Endothelial cell of umbilical vein (primary cell): ENCODE data around the gene M1AP.

ENCODE experiments used
- CTCF ChIP-seq, 2 donors: IDR thresholded peaks; 1 replicate in 1 of 2; 2 replicates in 1 of 2; pipeline ENCODE4 v1.5.1; 2011; ENCODE audit warnings: low read length in 2 of 2, mild to moderate bottlenecking in 2 of 2, moderate library complexity in 2 of 2, control low read depth in 1 of 2, inconsistent platforms in 1 of 2, low read depth in 1 of 2; ENCODE audit not compliant: insufficient read depth in 1 of 2; ENCODE audit errors: extremely low read depth in 1 of 2
- POLR2A ChIP-seq: IDR thresholded peaks from 2 replicates; pipeline ENCODE4 v1.6.1; 2012; ENCODE audit warnings: low read depth, mild to moderate bottlenecking, control low read depth, low read length
- POLR2AphosphoS5 ChIP-seq: IDR thresholded peaks from 2 replicates; pipeline ENCODE4 v1.6.1; 2012; ENCODE audit warnings: low read depth, mild to moderate bottlenecking, control low read depth, low read length, moderate library complexity; ENCODE audit not compliant: insufficient read depth
- TF ChIP-seq, protein P1 (sequence below): IDR thresholded peaks from 2 replicates; pipeline ENCODE4 v1.6.1; 2011; ENCODE audit not compliant: insufficient read depth, insufficient read length

DNA sequence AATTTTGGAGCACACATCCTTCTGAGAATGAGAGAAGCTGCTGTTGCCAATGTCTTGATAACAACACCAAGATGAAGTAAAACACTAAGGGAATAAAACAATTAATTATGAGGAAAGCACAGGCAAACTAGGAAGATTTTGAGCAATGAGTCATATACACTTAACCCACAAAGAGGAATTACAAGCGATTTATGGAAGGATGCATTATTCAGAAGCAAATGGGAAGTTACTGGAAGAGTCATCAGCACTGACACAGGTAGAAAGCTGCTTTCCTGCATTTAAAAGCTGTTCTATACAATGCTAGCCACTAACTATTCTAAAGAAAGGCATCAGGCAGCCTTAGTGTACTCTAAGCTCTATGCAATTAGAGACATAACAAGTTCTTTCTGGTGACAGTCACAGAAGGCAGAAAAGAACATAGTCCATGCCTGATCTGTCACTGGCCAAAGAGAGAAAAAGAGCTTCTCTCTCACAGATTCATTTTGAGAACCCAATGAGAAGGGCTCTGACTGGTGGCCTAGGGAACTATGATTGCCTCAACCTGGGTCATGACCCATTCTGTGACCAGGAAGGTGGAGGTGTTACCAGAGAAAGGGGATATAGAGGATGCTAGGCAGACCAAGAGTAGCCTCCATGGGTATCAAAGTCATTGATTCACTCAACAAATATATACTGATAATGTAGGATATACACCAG, 45.4 kb downstream of the M1AP start:
- no peak for TF ChIP-seq CTCF (IDR thresholded peaks at IDR 0.05; ENCODE audit: extremely low read depth in 1 of 2, insufficient read depth in 1 of 2, low read depth in 1 of 2, low read length in 2 of 2)
- TF ChIP-seq, protein P1, sequence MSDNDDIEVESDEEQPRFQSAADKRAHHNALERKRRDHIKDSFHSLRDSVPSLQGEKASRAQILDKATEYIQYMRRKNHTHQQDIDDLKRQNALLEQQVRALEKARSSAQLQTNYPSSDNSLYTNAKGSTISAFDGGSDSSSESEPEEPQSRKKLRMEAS, result no peak
- no peak for TF ChIP-seq POLR2A
- TF ChIP-seq POLR2AphosphoS5, result no peak
